GM03348 (cell line): ENCODE data around the gene CLDN8.

Source experiments
- DNase-seq: peaks from one replicate; pipeline ENCODE4 v3.0.0; 2012; ENCODE audit warnings: low spot score

CLDN8 gene

GRCh38 chr21:30206551-30207251 lies 9.2 kb downstream of the CLDN8 start:
- DNase-seq = no peak

DNA sequence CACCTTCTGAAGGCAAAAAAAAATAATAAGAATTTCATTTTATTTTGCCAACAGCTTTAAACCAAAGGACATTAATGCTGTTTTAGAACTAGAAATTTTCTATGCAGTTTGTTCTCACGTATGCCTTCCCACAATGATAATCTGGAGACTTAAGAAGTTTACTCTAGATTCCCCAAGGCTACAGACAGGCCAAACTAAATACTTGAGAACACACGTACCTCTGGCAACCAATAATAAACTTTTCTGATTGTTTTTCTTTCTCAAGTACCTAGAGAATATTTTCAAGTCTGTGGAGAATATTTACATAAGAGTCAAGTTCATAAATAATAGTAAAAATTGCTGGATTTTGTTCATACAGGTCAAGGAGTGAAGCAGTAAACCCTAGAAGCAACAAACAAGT lies 15.9 kb downstream of the CLDN8 start:
- DNase-seq = no peak

- DNase-seq = no peak
Measured at GRCh38 chr21:30194701-30195299, 21.1 kb downstream of the CLDN8 start.

- DNase-seq = no peak
Measured at GRCh38 chr21:30193201-30193600, 22.7 kb downstream of the CLDN8 start.

DNA sequence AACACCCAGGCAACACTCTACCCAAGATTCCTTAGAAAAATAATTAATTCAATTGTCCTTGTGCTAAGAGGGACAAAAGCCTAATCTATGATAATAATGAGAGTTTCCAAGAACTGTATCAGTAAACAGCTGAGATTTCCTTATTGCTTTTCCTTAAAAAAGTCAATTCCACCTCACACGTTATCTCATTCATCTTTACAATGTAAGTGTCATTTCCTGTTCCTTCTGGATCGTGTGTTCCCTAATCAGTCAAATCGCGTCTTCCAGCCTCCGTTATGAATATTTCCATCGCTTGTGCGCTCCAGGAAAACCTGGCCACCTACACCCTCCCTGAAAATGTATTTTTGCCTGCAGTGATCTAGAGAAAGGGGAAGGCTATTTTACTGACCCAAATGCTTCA lies 25.3 kb downstream of the CLDN8 start:
- no peak for DNase-seq

DNA sequence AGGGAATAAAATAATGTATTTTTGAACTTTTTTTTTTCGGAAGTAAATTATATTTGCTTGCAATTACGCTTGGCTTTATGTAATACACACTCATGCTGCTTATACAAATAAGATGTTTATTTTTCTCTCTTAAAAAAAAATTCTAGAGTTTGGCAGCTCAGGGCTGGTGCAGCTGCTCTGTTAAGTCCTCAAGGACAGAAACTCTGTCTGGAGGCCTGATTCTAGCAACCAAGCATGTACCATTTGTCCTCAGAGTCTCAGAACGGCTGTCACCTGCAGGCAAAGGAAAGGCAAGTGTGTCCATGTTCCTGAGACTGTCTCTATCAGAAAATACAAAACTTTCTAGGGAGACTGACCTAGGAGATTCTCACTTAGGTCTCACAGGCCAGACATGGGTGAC lies 26.1 kb downstream of the CLDN8 start:
- no peak for DNase-seq

GRCh38 chr21:30186242-30186641 lies 29.7 kb downstream of the CLDN8 start:
- DNase-seq = no peak

GRCh38 chr21:30168086-30168485 lies 47.8 kb downstream of the CLDN8 start:
- no peak for DNase-seq

- DNase-seq = no peak
Measured at GRCh38 chr21:30166705-30167104, 49.2 kb downstream of the CLDN8 start, which contains the start of gene CLDN17. Gene CLDN17 (minus strand): TSS chr21:30166805. CDS start chr21:30166617, 188 bp downstream.

DNA sequence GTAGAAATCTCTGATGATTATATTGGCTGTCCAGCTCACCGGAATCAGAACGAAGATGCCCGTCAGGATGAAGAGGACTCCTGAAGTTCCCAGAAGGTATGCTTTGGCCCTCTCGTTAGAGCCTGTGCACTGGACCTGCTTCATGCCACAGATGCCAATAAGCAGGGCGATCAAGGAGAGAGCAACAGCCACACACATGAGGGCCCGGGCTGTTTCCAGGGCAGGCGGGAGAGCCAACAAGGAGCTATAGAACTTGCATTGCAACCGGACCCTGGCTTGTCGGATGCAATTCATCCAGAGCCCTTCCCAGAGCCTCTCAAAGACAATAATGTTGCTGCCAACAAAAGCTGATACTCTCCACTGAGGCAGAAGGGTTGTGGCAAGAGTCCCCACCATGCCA lies 49.7 kb downstream of the CLDN8 start:
- DNase-seq = no peak

- DNase-seq = no peak
Measured at GRCh38 chr21:30164796-30165195, 51.1 kb downstream of the CLDN8 start.
